GM12875 (cell line): ENCODE results near the gene IL5.

Experiments
- H3K4me3 ChIP-seq: one replicate; pipeline ENCODE4 v1.5.1; 2011; ENCODE audit warnings: low read depth, low read length, control low read depth
- CTCF ChIP-seq: IDR thresholded peaks from 2 replicates; pipeline ENCODE4 v1.5.1; 2011; ENCODE audit warnings: low read depth, mild to moderate bottlenecking, control low read depth, inconsistent platforms, low read length, moderate library complexity, borderline replicate concordance; ENCODE audit not compliant: insufficient read depth

Gene IL5

GRCh38 chr5:132510076-132510475 is 33.2 kb downstream of the IL5 start:
- no peak for TF ChIP-seq CTCF

GRCh38 chr5:132506094-132506692 is 37.1 kb downstream of the IL5 start:
- no peak overlapping the region for H3K4me3 ChIP-seq
- TF ChIP-seq CTCF, result peak; percentile 73

More at GRCh38 chr5:132510076-132510475, 33.2 kb downstream of the IL5 start:
- no peak overlapping the region for H3K4me3 ChIP-seq

- no peak for TF ChIP-seq CTCF
- no peak overlapping the region for H3K4me3 ChIP-seq
Measured at GRCh38 chr5:132505641-132506040, 37.7 kb downstream of the IL5 start.

GRCh38 chr5:132504746-132505145 is 38.6 kb downstream of the IL5 start:
- TF ChIP-seq CTCF, result no peak
- H3K4me3 ChIP-seq, result no peak overlapping the region

- no peak overlapping the region for H3K4me3 ChIP-seq
- TF ChIP-seq CTCF, result no peak
Measured at GRCh38 chr5:132503244-132503643, 40.1 kb downstream of the IL5 start.

GRCh38 chr5:132501961-132502931 is 41.1 kb downstream of the IL5 start:
- no peak overlapping the region for H3K4me3 ChIP-seq
- no peak for TF ChIP-seq CTCF

GRCh38 chr5:132501629-132501956 is 41.7 kb downstream of the IL5 start:
- no peak overlapping the region for H3K4me3 ChIP-seq
- TF ChIP-seq CTCF, result no peak
